Activated B cell treated with CpG ODN at 0.5 μM for 24 hours (primary cell): ENCODE results near the gene WWOX. TPM values are rescaled to one million over a fixed set of nuclear protein-coding genes. Genes with fewer than 3 reads are reported as not detected.

Source experiments
- ATAC-seq: fragments of 200-7000 bp; cut with Tn5 transposase; one replicate; pipeline ENCODE4 v1.10.0; 2021; ENCODE audit warnings: low read depth, mild to moderate bottlenecking, moderate library complexity
- CTCF ChIA-PET: fragments of 350-600 bp; sonication (Branson Sonifier 250); formaldehyde crosslinking; loops from one replicate; lab custom pipeline; 2021; ENCODE audit warnings: antibody characterized with exemption; lab: Charles Lee
- POLR2A ChIA-PET: fragments of 350-600 bp; sonication (Branson Sonifier 250); formaldehyde crosslinking; loops from one replicate; lab custom pipeline; 2021; ENCODE audit warnings: antibody characterized with exemption; lab: Charles Lee
- DNase-seq: peaks from one replicate; pipeline ENCODE4 v3.0.0; 2022
- H3K27ac Mint-ChIP-seq: one replicate; pipeline ENCODE4 v1.8.0; 2020; ENCODE audit warnings: mixed read lengths
- H3K27me3 Mint-ChIP-seq: one replicate; pipeline ENCODE4 v1.8.0; 2021; ENCODE audit warnings: mixed read lengths
- H3K36me3 Mint-ChIP-seq: one replicate; pipeline ENCODE4 v1.8.0; 2021; ENCODE audit warnings: low read depth, mixed read lengths
- H3K4me1 Mint-ChIP-seq: one replicate; pipeline ENCODE4 v1.8.0; 2021; ENCODE audit warnings: mixed read lengths
- H3K4me3 Mint-ChIP-seq: one replicate; pipeline ENCODE4 v1.8.0; 2020; ENCODE audit warnings: mild to moderate bottlenecking, mixed read lengths
- H3K9me3 Mint-ChIP-seq: one replicate; pipeline ENCODE4 v1.8.0; 2020; ENCODE audit warnings: mixed read lengths
- CTCF ChIP-seq: fragments of 200-600 bp; IDR thresholded peaks from one replicate; pipeline ENCODE4 v1.8.0; 2022; ENCODE audit warnings: antibody characterized with exemption, mild to moderate bottlenecking
- intact Hi-C: fragments of 100-400 bp; cut with micrococcal nuclease; formaldehyde crosslinking; loops from one replicate; pipeline ENCODE4 v1.15.1; 2024
- total RNA-seq: library from RNA; stranded (reverse); gene quantifications from 2 replicates; pipeline ENCODE4 v1.2.3, GENCODE V29; 2022

Gene WWOX
- total RNA-seq, 1 donor from 2014 or later = 22.6 TPM

DNA sequence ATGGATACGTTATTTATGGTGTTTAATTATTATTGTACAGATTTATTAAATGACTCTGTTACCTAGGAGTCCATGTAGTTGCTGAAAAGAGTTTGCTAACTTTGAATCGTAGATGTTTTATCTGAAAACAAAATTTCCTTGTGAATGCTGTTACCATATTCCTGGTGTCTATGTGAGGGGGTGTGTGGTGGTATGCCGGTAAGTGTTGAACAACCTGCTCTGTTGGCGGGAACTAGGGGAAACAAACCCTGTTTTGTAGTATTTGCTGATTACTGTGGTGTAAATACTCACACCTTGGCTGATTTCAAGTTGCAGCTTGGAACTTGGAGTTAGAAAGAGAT is 386.4 kb downstream of the WWOX start:
- no peaks in the 10 kb centered on the region for H3K9me3 Mint-ChIP-seq
- no peak for DNase-seq
- H3K27me3 Mint-ChIP-seq = no peaks in the 10 kb centered on the region
- no peak for TF ChIP-seq CTCF
- no peaks in the 10 kb centered on the region for H3K4me1 Mint-ChIP-seq
- POLR2A ChIA-PET = no interaction called here
- H3K36me3 Mint-ChIP-seq = no peaks in the 10 kb centered on the region
- CTCF ChIA-PET = no interaction called here
- intact Hi-C loops = no loop called here
- no peak for ATAC-seq
- H3K27ac Mint-ChIP-seq = no peak overlapping the region
- no peak overlapping the region for H3K4me3 Mint-ChIP-seq

GRCh38 chr16:78487471-78487870 is 388.0 kb downstream of the WWOX start:
- H3K27me3 Mint-ChIP-seq = no peaks in the 10 kb centered on the region
- POLR2A ChIA-PET = no interaction called here
- no peak overlapping the region for H3K27ac Mint-ChIP-seq
- H3K4me3 Mint-ChIP-seq = no peak overlapping the region
- TF ChIP-seq CTCF = no peak
- DNase-seq (no peak), ATAC-seq (no peak)
- H3K4me1 Mint-ChIP-seq = no peaks in the 10 kb centered on the region
- H3K36me3 Mint-ChIP-seq = no peaks in the 10 kb centered on the region
- H3K9me3 Mint-ChIP-seq = no peaks in the 10 kb centered on the region
- CTCF ChIA-PET = no interaction called here
- intact Hi-C loops = no loop called here

DNA sequence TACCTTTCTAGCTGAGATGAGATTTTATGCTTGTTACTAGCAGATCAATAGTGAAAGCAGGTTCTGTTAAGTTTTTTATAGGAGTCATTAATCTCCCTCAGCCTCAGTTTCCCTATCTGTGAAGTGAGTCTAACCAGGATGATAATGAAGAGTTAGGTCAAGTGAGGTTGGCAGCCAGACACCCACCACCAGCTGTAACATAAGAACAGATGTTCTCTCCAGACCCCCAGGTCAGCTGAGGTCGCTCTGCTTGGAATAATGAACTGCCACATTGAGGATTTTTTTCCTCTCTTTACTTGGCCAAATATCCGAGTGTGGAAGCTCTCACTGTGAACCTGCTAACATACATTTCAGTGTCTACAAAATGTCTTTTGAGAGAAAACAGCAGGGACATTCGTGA is 389.6 kb downstream of the WWOX start:
- no peak for TF ChIP-seq CTCF
- no peaks in the 10 kb centered on the region for H3K4me1 Mint-ChIP-seq

DNA sequence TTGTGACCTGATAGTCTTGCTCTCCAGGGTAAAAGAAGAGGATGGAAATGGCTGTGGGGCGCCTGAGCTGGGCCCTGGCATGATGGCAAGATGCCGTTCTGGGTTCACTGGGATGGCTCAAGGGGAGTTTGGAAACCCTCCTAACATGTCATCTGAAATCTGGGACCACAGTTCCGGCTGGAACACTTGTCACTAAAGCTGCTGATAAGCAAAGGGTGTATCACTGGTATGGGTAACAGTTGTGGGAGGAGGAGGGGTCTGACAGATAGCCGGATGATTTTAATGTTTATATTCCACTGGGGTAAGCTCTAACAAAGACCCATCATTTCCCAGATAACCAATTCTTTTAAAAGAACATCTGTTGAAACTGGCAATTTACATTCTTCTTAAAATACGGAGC is 390.2 kb downstream of the WWOX start:
- intact Hi-C loops = no loop called here
- Mint-ChIP-seq H3K9me3 (no peaks in the 10 kb centered on the region), H3K36me3 (no peaks in the 10 kb centered on the region), H3K4me1 (no peaks in the 10 kb centered on the region), H3K27ac (no peak overlapping the region), H3K4me3 (no peak overlapping the region), H3K27me3 (no peaks in the 10 kb centered on the region)
- ATAC-seq = no peak
- ChIA-PET CTCF (no interaction called here), POLR2A (no interaction called here)
- DNase-seq = no peak
- no peak for TF ChIP-seq CTCF

More for the DNA sequence above, 389.6 kb downstream of the WWOX start:
- intact Hi-C loops = no loop called here
- CTCF ChIA-PET = interaction anchor here (0.5 kb wide), 1 partner anchor 57 kb away, joined by 3 read pairs; no protein-coding TSS in a partner anchor
- POLR2A ChIA-PET = no interaction called here
- H3K36me3 Mint-ChIP-seq = no peaks in the 10 kb centered on the region
- H3K9me3 Mint-ChIP-seq = no peaks in the 10 kb centered on the region
- H3K4me3 Mint-ChIP-seq = no peak overlapping the region
- H3K27ac Mint-ChIP-seq = no peak overlapping the region
- H3K27me3 Mint-ChIP-seq = no peaks in the 10 kb centered on the region
- no peak for ATAC-seq
- no peak for DNase-seq

DNA sequence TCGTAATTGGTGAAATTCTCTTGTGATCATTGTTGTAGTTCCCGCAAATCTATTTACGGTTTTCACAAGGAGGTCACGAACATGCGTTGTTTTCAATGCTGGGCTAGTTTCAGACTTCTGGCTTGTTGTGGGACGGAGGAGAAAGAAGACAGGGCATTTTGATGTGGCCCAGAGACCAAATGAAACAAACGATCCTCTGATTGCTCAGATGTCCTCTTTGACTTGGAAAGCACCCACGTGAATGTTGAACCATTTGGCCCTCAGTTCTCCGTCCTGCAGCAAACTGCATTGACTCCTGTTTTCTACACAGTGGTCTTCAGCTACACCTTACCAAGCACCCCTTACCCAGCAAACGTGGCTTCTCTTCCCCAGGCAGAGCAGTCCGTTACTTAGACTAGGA is 391.0 kb downstream of the WWOX start:
- ATAC-seq (no peak), DNase-seq (no peak)
- Mint-ChIP-seq H3K4me3 (no peak overlapping the region), H3K27me3 (no peaks in the 10 kb centered on the region), H3K36me3 (no peaks in the 10 kb centered on the region), H3K4me1 (no peaks in the 10 kb centered on the region), H3K9me3 (no peaks in the 10 kb centered on the region), H3K27ac (no peak overlapping the region)
- no peak for TF ChIP-seq CTCF
- CTCF ChIA-PET = no interaction called here
- POLR2A ChIA-PET = interaction anchor here (0.7 kb wide), 1 partner anchor 350 kb away, joined by 5 read pairs; no protein-coding TSS in a partner anchor
- intact Hi-C loops = no loop called here
